Esophagus mucosa (tissue), 1 donor: Measurements from ENCODE around the gene ITPR1. TPM values are rescaled to one million over a fixed set of nuclear protein-coding genes. Genes with fewer than 3 reads are reported as not detected.

Source experiments
- ATAC-seq: fragments of 200-7000 bp; cut with Tn5 transposase; one replicate; pipeline ENCODE4 v1.9.1; 2020
- total RNA-seq: library from RNA; stranded (reverse); gene quantifications from one replicate; pipeline ENCODE4 v1.2.4, GENCODE V29; 2023
- donor health status: DM: yes; HTN: yes; CAD: no.

ITPR1 gene
- total RNA-seq, 1 donor from 2014 or later, result 12.7 TPM

- peak; percentile 74 for ATAC-seq
Observed at GRCh38 chr3:4864503-4864902, 371.4 kb downstream of the ITPR1 start.

DNA sequence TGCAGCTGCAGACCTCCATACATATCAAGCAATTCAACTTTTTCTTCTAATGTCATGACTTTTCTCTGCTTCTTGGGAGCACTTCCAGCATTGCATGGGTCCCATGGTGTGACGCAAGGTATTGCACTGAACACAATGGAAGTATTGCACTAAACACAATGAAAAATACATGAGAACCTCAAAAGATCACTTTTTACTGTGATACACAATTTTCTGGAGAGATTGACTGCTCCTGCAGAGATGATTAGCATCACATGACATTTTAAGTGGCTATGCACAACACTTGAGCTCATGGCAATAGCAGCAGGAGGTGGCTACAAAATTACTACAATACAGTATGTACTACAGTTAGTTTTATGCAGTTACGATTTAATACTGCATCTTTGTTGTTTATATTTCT is 372.6 kb downstream of the ITPR1 start:
- ATAC-seq, result no peak

GRCh38 chr3:4866866-4867265 is 373.7 kb downstream of the ITPR1 start:
- peak; percentile 18 for ATAC-seq

- ATAC-seq, result no peak
Observed at GRCh38 chr3:4877173-4877787, 384.1 kb downstream of the ITPR1 start.

GRCh38 chr3:4880850-4881249 is 387.7 kb downstream of the ITPR1 start:
- no peak for ATAC-seq

- no peak for ATAC-seq
Observed at GRCh38 chr3:4882548-4882947, 389.4 kb downstream of the ITPR1 start.

- ATAC-seq, result no peak
Observed at GRCh38 chr3:4883011-4883410, 389.9 kb downstream of the ITPR1 start.

GRCh38 chr3:4884888-4885287 is 391.7 kb downstream of the ITPR1 start:
- no peak for ATAC-seq

GRCh38 chr3:4885316-4885715 is 392.2 kb downstream of the ITPR1 start:
- ATAC-seq, result no peak

DNA sequence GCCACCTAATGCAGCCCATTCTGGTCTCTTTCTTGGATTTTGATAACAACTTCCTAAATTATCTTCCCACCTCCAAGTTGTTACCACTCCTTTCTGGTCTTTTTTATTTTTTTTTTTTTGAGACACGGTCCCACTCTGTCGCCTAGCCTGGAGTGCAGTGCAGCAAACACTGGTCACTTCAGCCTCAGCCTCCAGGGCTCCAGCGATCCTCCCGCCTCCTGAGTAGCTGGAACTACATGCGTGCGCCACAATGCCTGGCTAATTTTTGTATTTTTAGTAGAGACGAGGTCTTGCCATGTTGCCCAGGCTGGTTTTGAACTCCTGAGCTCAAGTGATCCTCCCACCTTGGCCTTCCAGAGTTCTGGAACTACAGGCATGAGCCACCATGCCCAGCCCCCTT is 393.3 kb downstream of the ITPR1 start:
- ATAC-seq, result no peak

DNA sequence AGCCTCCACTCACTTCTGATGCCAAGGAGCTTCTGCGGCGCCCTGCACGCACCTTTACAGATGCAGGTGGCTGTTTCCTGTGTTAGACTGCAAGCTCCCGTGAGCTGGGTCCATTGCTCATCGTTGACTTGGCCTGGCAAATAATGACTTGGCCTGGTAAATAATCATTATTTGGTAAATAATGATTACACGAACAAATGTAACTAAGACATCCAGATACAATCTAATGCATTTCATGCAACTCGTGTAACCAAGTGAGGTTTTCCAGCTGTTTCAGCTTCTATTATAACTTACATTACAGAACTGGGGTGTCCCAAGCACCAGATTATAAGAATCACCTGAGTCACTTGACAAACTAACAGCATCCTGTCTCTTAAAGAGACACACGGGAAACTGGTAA is 394.0 kb downstream of the ITPR1 start:
- no peak for ATAC-seq

DNA sequence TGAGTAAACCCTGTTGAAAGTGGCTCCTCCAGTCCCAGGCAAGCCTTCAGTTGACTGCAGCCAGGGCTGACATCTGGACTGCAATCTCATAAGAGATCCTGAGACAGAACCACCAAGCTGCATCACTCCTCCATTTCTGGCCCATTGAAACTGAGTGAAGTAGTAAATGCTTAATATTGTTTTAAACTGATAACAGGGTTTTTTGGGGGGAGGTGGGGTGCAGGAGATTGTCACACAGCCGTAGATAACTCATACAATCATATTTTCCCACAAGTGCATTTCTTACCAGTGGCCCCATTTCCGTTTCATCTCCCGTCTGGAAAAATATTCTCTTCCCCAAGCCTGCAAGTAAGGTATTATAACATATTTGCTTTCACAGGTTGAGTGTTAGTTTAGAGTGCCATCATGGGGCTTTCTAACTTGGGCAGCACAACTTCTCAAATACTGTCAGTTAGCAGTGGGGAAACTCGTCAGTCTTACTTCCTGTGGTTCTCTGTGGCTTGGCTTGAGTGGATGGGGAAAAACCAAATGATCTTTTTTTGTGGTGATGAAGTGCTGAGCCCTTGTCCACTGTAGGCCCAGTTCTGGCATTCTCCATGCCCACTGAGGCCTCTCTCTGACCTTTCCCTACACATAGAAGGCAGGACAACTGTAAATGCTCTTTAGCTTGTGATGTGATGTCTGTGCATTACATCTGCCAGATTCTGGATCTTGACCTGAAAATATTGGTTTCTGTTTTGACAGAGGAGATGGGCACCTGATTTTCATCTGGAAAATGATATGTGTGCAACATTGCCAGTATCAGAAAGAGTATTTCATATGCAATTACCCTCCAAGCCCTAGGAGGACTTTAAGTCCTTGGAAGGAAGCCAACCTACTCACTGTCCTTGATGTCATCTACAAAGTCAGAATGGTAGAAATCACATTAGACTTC is 396.0 kb downstream of the ITPR1 start:
- ATAC-seq, result no peak

DNA sequence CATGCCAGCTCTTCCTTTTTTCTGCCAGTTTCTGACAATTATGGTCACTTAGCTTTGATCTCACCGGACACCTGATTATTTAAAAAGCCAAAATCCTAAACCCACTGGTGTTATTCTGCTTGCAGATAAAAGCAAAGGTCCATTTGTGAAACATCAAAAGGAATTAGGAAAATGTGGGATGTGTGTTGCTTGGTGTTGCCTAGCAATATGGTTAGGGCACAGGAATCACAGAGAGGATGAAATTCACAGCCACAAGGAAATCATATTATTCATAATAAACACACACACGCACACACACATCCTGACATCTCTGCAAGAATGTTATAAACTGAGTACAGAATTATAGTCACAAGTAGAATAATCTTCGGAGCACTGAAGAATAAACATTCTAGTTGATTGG is 396.7 kb downstream of the ITPR1 start:
- no peak for ATAC-seq

DNA sequence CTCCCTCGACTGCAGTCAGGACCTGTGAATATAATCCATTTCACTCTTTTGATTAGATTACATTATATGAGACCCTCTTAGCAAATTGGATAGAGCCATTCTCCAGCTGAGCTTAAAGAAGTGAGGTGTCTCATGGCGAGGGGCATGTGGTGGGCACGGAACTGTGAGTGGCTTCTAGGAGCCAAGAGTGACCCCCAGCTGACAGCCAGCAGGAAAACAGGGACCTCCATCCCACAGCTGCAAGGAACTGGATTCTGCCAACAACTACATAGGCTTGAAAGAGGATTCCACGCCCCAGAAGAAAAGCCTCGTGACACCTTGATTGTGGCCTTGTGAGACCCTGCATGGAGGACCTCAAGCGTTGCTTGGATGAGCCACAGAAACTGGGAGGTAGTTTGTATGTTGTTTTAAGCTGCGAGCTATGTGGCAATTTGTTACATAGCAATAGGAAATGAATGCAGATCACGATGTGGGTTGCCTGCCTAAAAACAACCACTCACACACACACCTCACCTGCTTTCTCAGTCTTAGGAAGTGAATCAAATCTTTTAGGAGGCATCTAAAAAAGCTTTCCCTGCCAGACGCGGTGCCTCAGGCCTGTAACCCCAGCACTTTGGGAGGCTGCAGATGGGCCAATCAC is 401.9 kb downstream of the ITPR1 start:
- no peak for ATAC-seq

DNA sequence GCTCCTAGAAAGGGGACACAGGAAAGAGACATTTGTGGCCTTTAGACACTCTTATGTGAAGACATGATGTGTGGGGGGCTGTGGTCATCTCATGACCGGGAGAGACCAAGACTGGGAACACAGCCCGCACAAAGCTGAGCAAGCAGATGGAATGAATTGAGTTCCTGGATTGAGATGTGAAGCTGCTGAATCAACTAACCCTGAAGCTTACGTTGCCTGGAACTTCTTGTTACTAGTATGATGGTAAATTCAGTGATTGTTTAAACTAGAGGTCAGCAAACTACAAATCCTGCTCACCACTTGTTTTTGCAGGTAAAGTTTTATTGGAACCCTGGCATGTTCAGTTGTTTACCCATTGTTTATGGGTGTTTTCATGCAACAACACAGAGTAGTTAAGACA is 402.7 kb downstream of the ITPR1 start:
- no peak for ATAC-seq

Other genes starting within 250 kb of the ITPR1 start
- 9.2 TPM for gene SETMAR, start 190.0 kb upstream of the ITPR1 start, total RNA-seq
- gene SUMF1, start 26.1 kb upstream of the ITPR1 start, total RNA-seq, result 26.4 TPM